Medulla oblongata (tissue), 1 donor: ENCODE data around the gene BPHL.
A peak's percentile ranks its signal among the peaks of the same experiment; 100 is the strongest.
"Not testable (repeated sequence)": the region's sequence is repeated elsewhere in the genome, so short reads cannot be mapped to it uniquely, and the experiment has no call there.

ENCODE experiments used
- DNase-seq: peaks from one replicate; pipeline ENCODE4 v3.0.0-alpha.2; 2015; ENCODE audit errors: extremely low spot score

The BPHL gene

DNA sequence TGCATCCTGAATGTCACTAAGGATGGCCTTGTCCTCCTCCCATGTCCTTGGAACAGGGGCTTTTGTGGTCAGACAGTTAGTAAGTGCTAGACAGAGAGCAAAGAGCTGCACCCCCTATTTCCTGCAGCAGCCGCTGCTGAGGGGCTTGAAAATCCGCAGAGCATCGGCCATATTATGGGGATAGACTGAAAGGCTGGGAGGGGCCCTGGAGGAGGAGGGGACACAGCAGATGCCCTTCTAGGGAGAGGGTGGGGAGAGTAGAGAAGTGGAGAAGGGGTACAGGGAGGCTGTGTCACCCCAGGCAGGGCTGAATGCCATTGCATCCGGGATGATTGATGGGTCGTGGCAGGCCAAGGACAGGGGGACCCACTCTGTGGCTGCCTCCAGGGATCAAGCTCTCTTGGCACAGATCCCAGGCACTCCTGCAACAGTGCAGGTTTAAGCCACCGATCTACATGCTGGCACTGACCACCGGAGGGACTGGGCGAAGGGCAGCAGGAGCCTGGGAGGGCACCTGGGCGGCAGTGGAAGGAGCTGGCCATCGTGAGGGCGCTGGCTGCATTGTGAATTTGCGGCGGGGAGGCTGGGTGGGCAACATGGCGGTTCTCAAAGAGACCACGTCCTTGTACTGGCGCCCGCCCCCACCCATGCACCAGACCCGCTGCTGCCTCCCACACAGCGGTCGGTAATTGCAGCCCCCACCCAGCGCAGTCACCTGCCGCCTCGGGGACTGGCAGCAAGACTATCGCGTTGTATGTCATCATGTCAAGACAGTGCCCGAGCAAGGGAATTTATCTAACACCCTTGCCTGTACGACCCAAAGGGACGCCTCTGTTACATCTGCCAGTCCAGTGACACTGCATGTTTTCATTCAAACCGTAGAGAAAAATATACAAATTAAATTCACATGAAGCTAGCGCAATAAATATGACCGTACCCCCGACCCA is 37.9 kb downstream of the BPHL start:
- not testable (repeated sequence) for DNase-seq

DNA sequence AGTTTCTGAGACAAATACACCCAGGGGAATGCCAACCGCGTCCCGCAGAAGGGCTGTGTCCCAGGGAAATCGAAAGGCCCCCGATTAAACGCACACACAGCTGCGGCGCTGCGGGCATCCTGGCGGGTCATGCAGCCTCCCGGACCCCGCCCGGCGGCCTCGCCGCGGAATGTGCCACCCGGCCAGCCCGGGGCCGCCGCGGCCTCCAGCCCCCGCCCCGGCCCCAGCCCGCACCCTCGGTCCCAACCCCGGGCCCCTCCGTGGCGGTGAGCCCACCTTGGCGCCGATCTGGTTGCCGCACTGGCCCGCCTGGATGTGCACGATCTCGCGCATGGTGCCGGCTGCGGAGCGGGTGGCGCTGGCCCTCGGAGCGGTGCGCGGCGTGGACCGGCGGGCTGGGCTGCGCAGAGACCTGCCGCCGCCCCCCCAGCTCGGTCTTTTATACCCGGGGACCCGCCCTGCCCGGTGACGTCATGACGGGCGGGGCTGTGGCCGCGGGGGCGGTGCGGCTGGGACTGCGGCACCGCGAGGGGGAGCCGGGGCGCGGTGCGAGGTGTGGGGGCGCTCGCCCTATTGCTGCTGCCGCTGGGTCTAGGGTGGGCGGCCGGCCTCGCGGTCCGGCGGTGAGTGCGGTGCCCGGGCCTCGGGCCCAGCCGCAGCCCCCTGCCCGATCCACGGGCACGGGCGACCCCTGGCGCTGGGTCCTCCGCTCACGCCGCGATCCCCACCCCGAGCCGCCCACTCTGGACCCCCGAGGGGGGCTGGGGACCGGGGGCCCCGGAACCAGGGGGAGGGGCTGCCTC is 38.8 kb downstream of the BPHL start, which contains the start of gene TUBB2A:
TSS of gene TUBB2A (minus strand) at position 414 of the 803 bp plus-strand sequence. CDS start at position 333, 81 bp downstream.
- peak; percentile 89 for DNase-seq

DNA sequence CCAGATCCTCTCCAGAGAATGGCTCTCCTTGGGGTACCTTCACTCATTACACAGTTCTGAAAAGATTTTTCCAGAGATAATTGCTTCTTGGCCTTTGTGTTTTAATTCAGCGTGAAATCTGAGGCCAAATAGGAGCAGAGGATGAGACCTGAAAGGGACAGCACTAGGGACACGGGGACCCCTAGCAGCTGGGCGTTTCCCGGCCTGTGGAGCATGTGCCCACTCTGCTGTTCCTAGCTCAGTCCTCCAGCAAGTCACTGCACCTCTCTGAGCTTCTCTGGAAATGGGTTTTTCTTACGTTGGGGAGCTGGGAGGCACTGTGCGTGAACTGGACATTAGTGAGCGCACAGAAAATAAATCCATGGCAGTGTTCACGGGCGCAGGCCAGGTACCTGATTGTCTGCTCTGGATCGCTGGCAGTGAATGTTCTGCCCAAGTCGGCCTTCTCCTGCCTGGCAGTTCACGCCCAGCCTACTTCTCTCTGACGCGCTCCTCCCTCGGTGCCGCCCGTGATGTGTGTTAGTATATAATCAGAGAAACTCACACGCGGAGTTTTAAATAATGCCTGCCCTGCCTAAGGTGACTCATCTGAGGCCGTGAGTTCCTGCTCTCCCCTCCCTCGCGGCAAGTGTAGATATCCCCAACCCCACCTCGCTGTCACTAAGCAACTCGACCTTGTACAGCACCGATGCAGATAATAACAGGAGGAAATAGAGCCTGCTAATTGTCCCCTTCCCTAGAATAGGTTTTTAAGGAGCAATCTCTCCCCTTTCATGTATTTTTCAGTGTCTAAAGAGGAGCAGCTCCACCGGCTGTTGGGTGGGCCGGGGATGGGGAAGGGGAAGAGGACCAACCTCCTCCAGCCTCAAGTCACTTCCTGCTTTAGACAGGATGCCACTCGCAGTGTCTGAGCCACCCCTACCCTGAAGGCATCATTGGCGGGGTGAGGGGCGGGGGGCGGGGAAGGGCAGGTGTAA is 41.6 kb downstream of the BPHL start:
- no peak for DNase-seq

DNA sequence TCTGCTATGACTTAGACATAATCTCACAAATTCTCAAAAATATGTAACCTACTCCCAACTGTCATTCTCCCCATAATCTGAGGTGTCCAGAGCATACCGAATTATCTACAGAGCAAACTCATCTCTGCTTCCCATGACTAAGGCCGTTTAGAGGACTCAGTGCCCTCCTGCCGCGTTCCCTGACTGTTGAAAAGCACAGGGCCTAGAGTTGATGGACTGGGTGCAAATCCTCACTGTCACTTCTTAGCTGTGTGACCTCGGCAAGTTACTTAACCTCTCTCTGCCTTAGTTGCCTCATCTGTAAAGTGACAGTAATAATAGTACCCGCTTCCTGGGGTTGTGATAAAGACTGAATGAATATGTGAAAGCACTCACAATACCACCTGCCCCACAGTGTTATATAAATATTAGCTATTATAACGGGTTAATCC is 43.6 kb downstream of the BPHL start:
- no peak for DNase-seq

GRCh38 chr6:3162565-3163247 is 44.2 kb downstream of the BPHL start:
- peak; percentile 74 for DNase-seq

GRCh38 chr6:3163248-3163594 is 44.7 kb downstream of the BPHL start:
- no peak for DNase-seq

- no peak for DNase-seq
Observed at GRCh38 chr6:3164388-3164787, 45.9 kb downstream of the BPHL start.

DNA sequence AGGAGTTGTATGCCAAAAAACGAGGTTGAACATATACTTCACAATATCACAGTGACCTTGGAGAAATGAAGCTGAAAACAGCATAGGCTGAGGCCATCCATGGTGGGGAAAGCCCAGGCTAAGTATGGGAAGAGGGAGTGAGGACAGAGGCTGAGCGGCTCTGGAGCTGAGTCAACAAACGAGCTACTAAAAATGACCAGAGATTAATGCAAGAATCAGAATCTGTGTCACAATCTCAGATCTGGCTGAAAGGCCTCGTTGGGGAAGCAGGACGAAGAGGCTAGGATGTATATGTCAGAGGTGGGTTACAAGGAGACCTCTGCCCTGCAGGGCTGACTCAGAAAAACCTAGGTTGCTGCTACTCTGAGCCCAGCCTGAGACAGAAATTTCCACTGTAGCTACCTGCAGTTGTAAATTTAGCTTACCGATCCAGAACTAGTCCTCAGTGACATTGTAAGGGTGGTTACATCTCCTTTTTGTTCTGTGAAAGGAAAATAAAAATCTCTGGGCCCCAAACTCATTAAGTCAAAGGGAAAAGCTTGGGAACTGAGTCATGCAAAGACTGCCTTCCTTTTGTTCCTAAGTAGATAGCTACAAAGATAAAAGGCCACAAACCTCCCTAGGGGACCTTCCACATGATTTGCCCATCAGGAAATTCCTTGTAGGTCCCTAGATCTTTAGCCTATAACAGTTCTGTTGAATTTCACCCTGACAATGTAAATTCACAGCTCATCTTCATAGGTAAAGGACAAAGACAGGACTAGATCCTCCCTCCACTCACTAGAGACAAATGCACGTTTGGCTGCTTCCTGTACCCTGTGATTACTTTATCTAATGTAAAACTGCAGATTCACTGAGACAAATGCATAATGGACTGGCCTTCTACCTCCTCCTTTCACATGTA is 47.4 kb downstream of the BPHL start:
- no peak for DNase-seq

DNA sequence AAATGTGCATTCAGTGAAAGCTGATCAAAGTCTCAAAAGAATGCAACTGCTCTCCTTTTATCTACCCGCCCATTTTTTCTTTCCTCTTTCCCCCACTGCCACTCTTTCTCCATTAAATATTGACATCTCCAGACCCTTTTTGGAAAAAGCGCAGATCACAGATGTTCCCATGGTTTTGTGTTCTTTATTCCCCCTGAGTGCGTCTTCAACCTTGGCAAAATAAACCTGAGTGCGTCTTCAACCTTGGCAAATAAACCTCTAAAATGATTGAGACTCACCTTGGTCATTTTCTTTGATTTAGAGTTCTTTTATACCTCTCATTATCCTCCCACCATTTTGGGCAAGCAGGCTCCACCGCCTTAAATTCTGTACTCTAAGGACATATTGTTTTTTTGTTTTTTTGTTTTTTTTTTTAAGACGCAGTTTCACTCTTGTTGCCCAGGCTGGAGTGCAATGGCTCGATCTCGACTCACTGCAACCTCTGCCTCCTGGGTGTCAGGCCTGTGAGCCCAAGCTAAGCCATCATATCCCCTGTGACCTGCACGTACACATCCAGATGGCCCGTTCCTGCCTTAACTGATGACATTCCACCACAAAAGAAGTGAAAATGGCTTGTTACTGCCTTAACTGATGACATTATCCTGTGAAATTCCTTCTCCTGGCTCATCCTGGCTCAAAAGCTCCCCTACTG is 48.2 kb downstream of the BPHL start:
- DNase-seq = not testable (repeated sequence)

DNA sequence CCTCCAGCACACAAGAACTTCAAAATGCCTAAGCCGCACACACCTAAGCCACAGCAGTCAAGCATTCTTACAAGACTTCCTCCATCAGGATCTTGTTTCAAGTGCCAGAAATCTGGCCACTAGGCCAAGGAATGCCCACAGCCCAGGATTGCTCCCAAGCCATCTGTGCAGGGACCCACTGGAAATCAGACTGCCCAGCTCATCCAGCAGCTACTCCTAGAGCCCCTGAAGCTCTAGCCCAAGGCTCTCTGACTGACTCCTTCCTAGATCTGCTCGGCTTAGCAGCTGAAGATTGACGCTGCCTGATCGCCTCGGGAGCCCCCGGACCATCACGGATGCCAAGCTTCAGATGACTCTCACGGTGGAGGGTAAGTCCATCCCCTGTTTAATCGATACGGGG is 49.5 kb downstream of the BPHL start:
- DNase-seq = not testable (repeated sequence)

DNA sequence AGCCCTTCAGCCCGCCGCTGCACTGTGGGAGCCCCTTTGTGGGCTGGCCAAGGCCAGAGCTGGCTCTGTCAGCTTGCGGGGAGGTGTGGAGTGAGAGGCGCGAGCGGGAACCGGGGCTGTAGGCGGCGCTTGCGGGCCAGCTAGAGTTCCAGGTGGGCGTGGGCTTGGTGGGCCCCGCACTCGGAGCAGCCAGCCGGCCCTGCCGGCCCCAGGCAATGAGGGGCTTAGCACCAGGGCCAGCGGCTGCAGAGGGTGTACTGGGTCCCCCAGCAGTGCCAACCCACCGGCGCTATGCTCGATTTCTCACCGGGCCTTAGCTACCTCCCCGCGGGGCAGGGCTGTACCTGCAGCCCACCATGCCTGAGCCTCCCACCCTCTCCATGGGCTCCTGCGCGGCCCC is 52.2 kb downstream of the BPHL start:
- DNase-seq = not testable (repeated sequence)

GRCh38 chr6:3171313-3172175 is 53.0 kb downstream of the BPHL start:
- not testable (repeated sequence) for DNase-seq

DNA sequence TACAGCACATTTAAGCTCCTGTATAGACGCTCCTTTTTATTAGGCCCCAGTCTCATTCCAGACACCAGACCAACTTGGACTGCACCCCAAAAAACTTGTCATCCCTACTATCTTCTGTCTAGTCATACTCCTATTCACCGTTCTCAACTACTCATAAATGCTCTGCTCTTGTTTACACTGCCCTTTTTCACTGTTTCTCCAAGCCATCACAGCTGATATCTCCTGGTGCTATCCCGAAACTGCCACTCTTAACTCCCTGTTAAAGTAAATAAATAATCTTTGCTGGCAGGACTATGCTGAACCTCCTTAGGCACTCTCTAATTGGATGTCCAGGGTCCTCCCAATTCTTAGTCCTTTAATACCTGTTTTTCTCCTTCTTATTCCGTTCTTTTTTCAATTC is 54.3 kb downstream of the BPHL start:
- not testable (repeated sequence) for DNase-seq

- not testable (repeated sequence) for DNase-seq
Observed at GRCh38 chr6:3173636-3174089, 55.2 kb downstream of the BPHL start.

GRCh38 chr6:3175715-3176402 is 57.3 kb downstream of the BPHL start:
- DNase-seq = no peak

DNA sequence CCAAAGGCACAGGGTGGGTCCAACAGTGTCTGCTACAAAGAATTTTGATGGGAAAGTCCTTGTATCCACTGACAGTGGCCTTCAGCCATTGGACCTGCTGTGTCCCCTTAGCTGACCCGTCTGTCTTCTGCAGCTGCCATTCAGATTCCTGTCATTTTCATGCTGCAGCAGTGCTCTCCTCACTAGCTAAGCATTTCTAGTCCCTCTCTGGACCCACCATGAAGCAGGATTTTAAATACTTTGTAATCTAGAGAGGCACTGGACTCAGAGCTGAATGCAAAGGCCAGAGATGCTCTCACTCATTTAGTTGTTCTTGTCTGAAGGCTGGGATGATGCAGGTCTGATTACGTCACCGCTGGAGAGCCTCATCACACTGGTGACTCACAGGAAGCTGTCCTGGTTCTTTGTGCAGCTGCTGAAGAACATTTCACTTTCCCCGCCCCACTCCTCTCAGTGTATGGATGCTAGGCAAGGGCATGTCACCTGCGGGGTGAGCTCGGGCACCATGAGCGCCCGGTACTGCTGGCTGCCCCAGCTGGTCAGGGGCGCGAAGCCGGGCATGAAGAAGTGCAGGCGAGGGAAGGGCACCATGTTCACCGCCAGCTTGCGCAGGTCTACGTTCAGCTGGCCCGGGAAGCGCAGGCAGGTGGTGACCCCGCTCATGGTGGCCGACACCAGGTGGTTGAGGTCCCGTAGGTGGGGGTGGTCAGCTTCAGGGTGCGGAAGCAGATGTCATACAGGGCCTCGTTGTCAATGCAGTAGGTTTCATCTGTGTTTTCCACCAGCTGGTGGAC is 58.2 kb downstream of the BPHL start:
- no peak for DNase-seq

DNA sequence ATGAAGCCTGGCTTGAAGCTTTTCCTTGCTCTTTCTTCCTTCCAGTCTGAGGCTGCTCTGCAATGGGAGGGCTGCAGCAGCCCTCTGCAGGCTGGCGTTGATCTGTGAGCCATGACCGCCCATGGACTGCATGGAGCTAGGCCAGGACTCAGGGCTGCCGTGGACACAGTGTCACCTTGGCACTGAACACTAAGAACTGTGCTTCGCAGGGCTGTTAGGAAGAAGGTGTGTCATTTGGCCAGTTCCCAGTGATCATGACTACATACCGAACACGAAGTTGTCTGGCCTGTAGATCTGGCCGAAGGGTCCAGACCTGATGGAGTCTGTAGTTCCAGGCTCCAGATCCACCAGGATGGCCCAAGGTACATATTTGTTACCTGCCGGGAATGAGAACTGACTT is 60.2 kb downstream of the BPHL start:
- DNase-seq = not testable (repeated sequence)
